Endodermal cell (in vitro differentiated cells): ENCODE data around the gene MBTPS1. TPM values are rescaled to one million over a fixed set of nuclear protein-coding genes. Genes with fewer than 3 reads are reported as not detected.

Source experiments
- DNase-seq: peaks from one replicate; pipeline ENCODE4 v3.0.0-alpha.2; 2017
- H3K27ac ChIP-seq: 2 replicates; pipeline ENCODE4 v1.5.1; 2013; ENCODE audit warnings: mild to moderate bottlenecking, low read depth, low read length, moderate library complexity
- H3K27me3 ChIP-seq: 2 replicates; pipeline ENCODE4 v1.6.1; 2013; ENCODE audit warnings: mild to moderate bottlenecking, low read length, moderate library complexity; ENCODE audit not compliant: insufficient read depth, control insufficient read depth, poor library complexity, severe bottlenecking
- H3K36me3 ChIP-seq: 2 replicates; pipeline ENCODE4 v1.7.0; 2013; ENCODE audit warnings: mild to moderate bottlenecking, low read length, moderate library complexity; ENCODE audit not compliant: control insufficient read depth, insufficient read depth
- H3K4me1 ChIP-seq: one replicate; pipeline ENCODE4 v1.7.0; 2013; ENCODE audit warnings: low read length; ENCODE audit not compliant: control insufficient read depth, insufficient read depth
- H3K4me3 ChIP-seq: 2 replicates; pipeline ENCODE4 v1.5.1; 2013; ENCODE audit warnings: mild to moderate bottlenecking, low read length, moderate library complexity
- H3K9ac ChIP-seq: 2 replicates; pipeline ENCODE4 v1.6.1; 2013; ENCODE audit warnings: mild to moderate bottlenecking, low read length, moderate library complexity; ENCODE audit not compliant: poor library complexity, severe bottlenecking; ENCODE audit errors: extremely low read depth
- H3K9me3 ChIP-seq: 2 replicates; pipeline ENCODE4 v1.6.1; 2013; ENCODE audit warnings: mild to moderate bottlenecking, low read length, moderate library complexity; ENCODE audit not compliant: control insufficient read depth
- H3K27ac Mint-ChIP-seq: 2 replicates; pipeline ENCODE4 v1.8.0; 2020; ENCODE audit warnings: mixed read lengths
- H3K27me3 Mint-ChIP-seq: 2 replicates; pipeline ENCODE4 v1.8.0; 2021; ENCODE audit warnings: mild to moderate bottlenecking, mixed read lengths; ENCODE audit not compliant: insufficient read depth
- H3K36me3 Mint-ChIP-seq: 2 replicates; pipeline ENCODE4 v1.8.0; 2020; ENCODE audit warnings: low read depth, mixed read lengths
- H3K4me1 Mint-ChIP-seq: 2 replicates; pipeline ENCODE4 v1.8.0; 2020; ENCODE audit warnings: mixed read lengths
- H3K4me3 Mint-ChIP-seq: 2 replicates; pipeline ENCODE4 v1.8.0; 2020; ENCODE audit warnings: mild to moderate bottlenecking, moderate library complexity, mixed read lengths
- H3K9me3 Mint-ChIP-seq: 2 replicates; pipeline ENCODE4 v1.8.0; 2020; ENCODE audit warnings: mild to moderate bottlenecking, mixed read lengths
- WGBS, 2 experiments: methylation state at CpG; one replicate each; pipeline versions ENCODE4 v1.1.5 to v1.1.7; 2013; ENCODE audit warnings: missing lambda C conversion rate in 2 of 2, mixed read lengths in 1 of 2; ENCODE audit not compliant: insufficient coverage in 1 of 2, insufficient read length in 1 of 2; 5-methylcytosine and 5-hydroxymethylcytosine counted together
- total RNA-seq, 2 donors: library from RNA; stranded (reverse); fragmentation: NEBNext Ultra II Directional in 1 of 2; extraction: Animal tissue kit (Norgen Biotek cat#: 25700) in 1 of 2; gene quantifications; 2 replicates in 1 of 2; 3 replicates in 1 of 2; pipeline ENCODE4 v1.2.1, GENCODE V29; 2021
- TF ChIP-seq, protein P1 (sequence below): fragments of 200-600 bp; sonication (generic); conservative IDR thresholded peaks from 2 replicates; pipeline ENCODE4 v1.5.0; 2021; ENCODE audit warnings: antibody characterized with exemption, mild to moderate bottlenecking

MBTPS1 gene
- total RNA-seq, 2 donors from 2014 or later: 59.7 to 62.9 TPM

DNA sequence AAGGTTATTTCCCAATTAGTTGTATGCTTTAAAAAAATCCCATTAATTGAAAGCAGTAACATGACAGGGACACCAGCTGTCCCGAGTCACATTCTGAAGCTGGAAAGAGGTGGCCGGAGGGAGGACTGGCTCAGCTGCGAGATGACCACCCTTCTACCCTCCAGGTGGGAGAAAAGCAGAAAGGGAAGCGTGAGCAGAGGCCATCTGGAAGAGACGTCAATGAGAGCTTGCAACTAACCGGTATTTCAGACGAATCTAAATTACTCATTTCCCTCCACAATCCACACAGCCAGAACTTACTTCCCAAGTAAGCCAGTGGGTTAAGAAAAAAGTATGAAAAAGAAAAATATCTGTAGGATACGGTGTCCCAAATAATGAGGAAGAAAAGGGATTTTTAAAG is 45.6 kb downstream of the MBTPS1 start:
- H3K27me3 ChIP-seq: no peaks in the 10 kb centered on the region
- TF ChIP-seq, protein P1, sequence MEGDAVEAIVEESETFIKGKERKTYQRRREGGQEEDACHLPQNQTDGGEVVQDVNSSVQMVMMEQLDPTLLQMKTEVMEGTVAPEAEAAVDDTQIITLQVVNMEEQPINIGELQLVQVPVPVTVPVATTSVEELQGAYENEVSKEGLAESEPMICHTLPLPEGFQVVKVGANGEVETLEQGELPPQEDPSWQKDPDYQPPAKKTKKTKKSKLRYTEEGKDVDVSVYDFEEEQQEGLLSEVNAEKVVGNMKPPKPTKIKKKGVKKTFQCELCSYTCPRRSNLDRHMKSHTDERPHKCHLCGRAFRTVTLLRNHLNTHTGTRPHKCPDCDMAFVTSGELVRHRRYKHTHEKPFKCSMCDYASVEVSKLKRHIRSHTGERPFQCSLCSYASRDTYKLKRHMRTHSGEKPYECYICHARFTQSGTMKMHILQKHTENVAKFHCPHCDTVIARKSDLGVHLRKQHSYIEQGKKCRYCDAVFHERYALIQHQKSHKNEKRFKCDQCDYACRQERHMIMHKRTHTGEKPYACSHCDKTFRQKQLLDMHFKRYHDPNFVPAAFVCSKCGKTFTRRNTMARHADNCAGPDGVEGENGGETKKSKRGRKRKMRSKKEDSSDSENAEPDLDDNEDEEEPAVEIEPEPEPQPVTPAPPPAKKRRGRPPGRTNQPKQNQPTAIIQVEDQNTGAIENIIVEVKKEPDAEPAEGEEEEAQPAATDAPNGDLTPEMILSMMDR: no peak
- Mint-ChIP-seq H3K36me3 (peaks cover 70% of the 10 kb centered on the region), H3K4me1 (no peaks in the 10 kb centered on the region), H3K9me3 (no peaks in the 10 kb centered on the region), H3K27ac (no peak overlapping the region), H3K4me3 (no peak overlapping the region), H3K27me3 (no peaks in the 10 kb centered on the region)
- DNase-seq: no peak
- peaks cover 86% of the 10 kb centered on the region for H3K36me3 ChIP-seq
- no peak overlapping the region for H3K27ac ChIP-seq
- no peaks in the 10 kb centered on the region for H3K4me1 ChIP-seq
- H3K9ac ChIP-seq: no peak overlapping the region
- no peaks in the 10 kb centered on the region for H3K9me3 ChIP-seq
- no peak overlapping the region for H3K4me3 ChIP-seq
- 88 to 100% methylated on average over 3 to 6 of the region's 8 CpGs for WGBS, 2 experiments

DNA sequence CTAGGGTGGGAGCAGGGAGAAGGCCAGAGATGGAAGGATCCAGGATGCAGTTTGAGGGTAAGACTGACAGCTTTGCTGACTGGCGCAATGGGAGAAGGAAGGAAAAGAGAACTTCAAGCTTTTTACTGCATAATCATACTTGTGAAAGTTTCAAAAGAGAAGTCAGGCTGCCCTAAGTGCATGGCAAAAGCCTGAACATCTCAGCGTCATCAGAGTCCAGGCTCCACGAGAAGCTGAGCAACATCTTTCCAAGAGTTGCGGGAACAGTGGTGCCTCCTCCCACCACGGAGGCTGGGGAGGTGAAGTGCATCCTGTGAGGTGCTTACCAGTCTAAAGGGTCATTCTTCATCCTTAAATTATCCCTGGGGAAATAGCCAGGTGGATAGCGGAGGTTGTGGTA is 47.2 kb downstream of the MBTPS1 start:
- Mint-ChIP-seq H3K27me3 (no peaks in the 10 kb centered on the region), H3K4me1 (no peaks in the 10 kb centered on the region)

DNA sequence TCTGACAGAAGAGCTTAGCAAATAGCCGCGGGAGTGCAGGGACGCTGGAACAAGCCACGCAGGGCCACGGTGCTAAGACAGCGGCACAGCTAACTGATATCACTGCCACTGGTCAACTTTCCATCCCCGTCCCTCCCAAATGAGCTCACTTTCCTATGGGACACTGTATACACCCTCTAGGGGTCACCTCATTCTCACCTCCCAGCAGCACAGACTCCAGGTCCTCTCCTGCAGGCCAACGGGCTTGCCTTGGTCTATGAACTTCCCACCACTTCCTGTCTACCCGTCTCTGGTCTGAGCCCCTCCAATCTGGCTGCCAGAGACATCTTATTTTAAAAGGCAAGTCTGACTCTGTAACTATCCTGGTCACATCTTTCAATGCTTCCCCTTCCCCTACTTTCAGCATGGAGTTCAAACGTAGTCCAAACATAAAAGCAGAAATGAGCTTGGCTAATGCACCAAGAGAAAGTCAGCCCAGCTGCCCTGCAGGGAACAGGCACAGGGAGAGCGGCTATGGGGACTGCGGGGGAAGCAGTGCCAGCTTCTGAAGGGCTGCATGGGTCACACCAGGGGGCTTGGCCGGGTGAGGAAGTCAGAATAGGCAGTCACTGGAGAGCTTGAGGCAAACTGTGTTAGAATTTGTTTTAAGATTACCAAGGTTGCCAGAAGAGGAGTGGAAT is 47.8 kb downstream of the MBTPS1 start:
- Mint-ChIP-seq H3K27ac (no peak overlapping the region), H3K9me3 (no peaks in the 10 kb centered on the region), H3K4me3 (no peak overlapping the region), H3K27me3 (no peaks in the 10 kb centered on the region), H3K4me1 (no peaks in the 10 kb centered on the region), H3K36me3 (peaks cover 60% of the 10 kb centered on the region)
- H3K27me3 ChIP-seq: no peaks in the 10 kb centered on the region
- H3K4me3 ChIP-seq: no peak overlapping the region
- H3K9ac ChIP-seq: no peak overlapping the region
- TF ChIP-seq, protein P1: no peak
- 87 to 93% methylated on average over 11 to 13 of the region's 13 CpGs for WGBS, 2 experiments
- no peaks in the 10 kb centered on the region for H3K9me3 ChIP-seq
- H3K36me3 ChIP-seq: peaks cover 89% of the 10 kb centered on the region
- DNase-seq: no peak
- no peaks in the 10 kb centered on the region for H3K4me1 ChIP-seq
- no peak overlapping the region for H3K27ac ChIP-seq

More for the DNA sequence above, 47.2 kb downstream of the MBTPS1 start:
- H3K9ac ChIP-seq: no peak overlapping the region
- WGBS, 2 experiments: 88 to 95% methylated on average over 2 to 6 of the region's 6 CpGs
- TF ChIP-seq, protein P1: no peak
- H3K4me3 ChIP-seq: no peak overlapping the region
- H3K9me3 ChIP-seq: no peaks in the 10 kb centered on the region
- H3K27me3 ChIP-seq: no peaks in the 10 kb centered on the region
- DNase-seq: no peak
- H3K4me1 ChIP-seq: no peaks in the 10 kb centered on the region
- peaks cover 88% of the 10 kb centered on the region for H3K36me3 ChIP-seq
- peaks cover 60% of the 10 kb centered on the region for H3K36me3 Mint-ChIP-seq
- H3K27ac Mint-ChIP-seq: no peak overlapping the region
- no peaks in the 10 kb centered on the region for H3K9me3 Mint-ChIP-seq
- H3K4me3 Mint-ChIP-seq: no peak overlapping the region
- no peak overlapping the region for H3K27ac ChIP-seq
